ENCODE results near the gene PPIF. TPM values are rescaled to one million over a fixed set of nuclear protein-coding genes. Genes with fewer than 3 reads are reported as not detected.

Gene PPIF
- total and polyA plus RNA-seq, 10 donors, result 29.2 to 99.3 (median 67.5) TPM

GRCh38 chr10:79340646-79341244, 6.5 kb upstream of the PPIF start:
- no peaks in the 10 kb centered on the region for H3K9me3 ChIP-seq
- intact Hi-C loops (cut with DNase I; ENCODE audit: low total_unique reads), result no loop called here
- TF ChIP-seq POLR2A (IDR thresholded peaks at IDR 0.05) (no peak), POLR2AphosphoS5 (IDR thresholded peaks at IDR 0.05) (no peak)
- TF ChIP-seq, protein P1, sequence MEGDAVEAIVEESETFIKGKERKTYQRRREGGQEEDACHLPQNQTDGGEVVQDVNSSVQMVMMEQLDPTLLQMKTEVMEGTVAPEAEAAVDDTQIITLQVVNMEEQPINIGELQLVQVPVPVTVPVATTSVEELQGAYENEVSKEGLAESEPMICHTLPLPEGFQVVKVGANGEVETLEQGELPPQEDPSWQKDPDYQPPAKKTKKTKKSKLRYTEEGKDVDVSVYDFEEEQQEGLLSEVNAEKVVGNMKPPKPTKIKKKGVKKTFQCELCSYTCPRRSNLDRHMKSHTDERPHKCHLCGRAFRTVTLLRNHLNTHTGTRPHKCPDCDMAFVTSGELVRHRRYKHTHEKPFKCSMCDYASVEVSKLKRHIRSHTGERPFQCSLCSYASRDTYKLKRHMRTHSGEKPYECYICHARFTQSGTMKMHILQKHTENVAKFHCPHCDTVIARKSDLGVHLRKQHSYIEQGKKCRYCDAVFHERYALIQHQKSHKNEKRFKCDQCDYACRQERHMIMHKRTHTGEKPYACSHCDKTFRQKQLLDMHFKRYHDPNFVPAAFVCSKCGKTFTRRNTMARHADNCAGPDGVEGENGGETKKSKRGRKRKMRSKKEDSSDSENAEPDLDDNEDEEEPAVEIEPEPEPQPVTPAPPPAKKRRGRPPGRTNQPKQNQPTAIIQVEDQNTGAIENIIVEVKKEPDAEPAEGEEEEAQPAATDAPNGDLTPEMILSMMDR (IDR thresholded peaks at IDR 0.05 in 8 of 11, conservative IDR thresholded peaks at IDR 0.05 in 3 of 11), result no peak
- H3K36me3 ChIP-seq, result no peaks in the 10 kb centered on the region
- no peak for DNase-seq
- H3K27me3 ChIP-seq (replicated peaks in 1 of 7), result no peaks in the 10 kb centered on the region
- H3K4me1 ChIP-seq, result peaks cover 0 to 29% (median 6%) of the 10 kb centered on the region in 6 donors
- 92 to 97% (median 95%) methylated on average over 5 of the region's 5 CpGs for WGBS, 5 donors
- H3K27ac ChIP-seq, result peak overlapping the region in 4 of 8 donors; percentile 18 to 52 (median 24)
- no peak overlapping the region for H3K4me3 ChIP-seq

DNA sequence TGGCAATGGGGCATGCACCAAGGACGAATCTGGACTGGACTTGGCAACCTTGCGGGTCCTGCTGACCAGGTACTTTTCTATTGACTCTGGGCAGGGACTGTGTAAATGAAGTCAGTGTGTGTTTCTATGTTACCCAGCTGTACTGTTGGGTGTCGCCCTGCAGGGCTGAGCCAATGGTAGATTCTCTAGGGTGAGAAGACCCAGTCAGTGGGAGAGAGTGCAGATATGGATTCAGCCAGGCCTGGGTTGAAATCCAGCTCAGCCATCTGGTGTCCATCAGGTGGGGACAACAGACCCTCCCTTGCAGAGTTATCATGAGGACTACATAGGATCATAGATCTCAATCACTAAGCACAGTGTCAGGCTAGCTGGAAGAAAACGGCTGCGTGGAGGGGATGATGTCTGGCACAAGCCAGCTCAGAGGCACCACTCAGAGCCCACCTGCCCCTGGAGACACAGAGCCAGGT, 4.9 kb upstream of the PPIF start:
- WGBS, 5 donors, result 93 to 99% (median 96%) methylated on average over 5 of the region's 5 CpGs
- no peaks in the 10 kb centered on the region for H3K27me3 ChIP-seq (replicated peaks in 1 of 7)
- H3K4me1 ChIP-seq, result peaks cover 0 to 44% (median 21%) of the 10 kb centered on the region in 6 donors
- intact Hi-C loops (cut with DNase I; ENCODE audit: low total_unique reads), result no loop called here
- H3K4me3 ChIP-seq, result no peak overlapping the region
- TF ChIP-seq POLR2A (IDR thresholded peaks at IDR 0.05) (no peak), POLR2AphosphoS5 (IDR thresholded peaks at IDR 0.05) (no peak)
- TF ChIP-seq, protein P1 (IDR thresholded peaks at IDR 0.05 in 8 of 11, conservative IDR thresholded peaks at IDR 0.05 in 3 of 11), result no peak
- H3K9me3 ChIP-seq, result no peaks in the 10 kb centered on the region
- DNase-seq, result no peak
- H3K36me3 ChIP-seq, result no peaks in the 10 kb centered on the region
- no peak overlapping the region for H3K27ac ChIP-seq

DNA sequence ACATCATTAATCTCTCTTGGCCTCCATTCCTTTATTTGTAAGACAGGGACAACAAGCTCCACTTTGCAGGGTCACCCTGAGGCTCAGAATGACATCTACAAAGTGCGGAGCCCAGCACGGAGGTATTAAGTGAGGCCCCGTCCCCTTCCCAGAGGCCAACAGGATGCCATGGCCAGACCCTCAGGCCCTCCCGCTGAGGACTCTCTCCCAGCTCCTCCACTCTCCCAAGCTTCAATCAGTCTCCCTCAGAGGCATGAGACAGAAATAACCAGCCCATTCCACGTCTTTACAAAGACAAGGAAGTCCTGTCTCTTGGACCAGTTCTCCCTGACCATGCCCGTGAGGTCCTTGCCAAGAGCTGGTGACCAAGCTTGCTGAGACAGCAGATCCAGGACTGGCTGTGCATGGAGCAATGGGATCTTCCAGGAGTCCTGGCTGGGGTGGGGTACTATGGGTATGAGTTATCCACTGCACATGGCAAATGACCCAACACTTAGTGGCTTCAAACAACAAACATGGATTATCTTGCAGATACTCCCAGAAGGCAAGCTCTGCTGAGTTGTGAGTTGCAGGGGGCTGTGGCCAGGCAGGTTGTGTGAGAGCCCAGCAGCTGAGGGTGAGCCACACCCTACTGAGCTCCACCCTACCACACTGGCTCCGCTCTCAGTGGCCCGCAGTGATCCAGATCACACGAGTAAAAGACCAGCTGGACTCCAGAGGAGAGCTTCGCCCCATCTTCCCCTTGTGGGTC, 4.3 kb upstream of the PPIF start:
- Histone ChIP-seq H3K9me3 (no peaks in the 10 kb centered on the region), H3K4me3 (no peak overlapping the region), H3K4me1 (peaks cover 0 to 48% (median 25%) of the 10 kb centered on the region in 6 donors), H3K36me3 (no peaks in the 10 kb centered on the region), H3K27me3 (replicated peaks in 1 of 7) (no peaks in the 10 kb centered on the region), H3K27ac (no peak overlapping the region)
- intact Hi-C loops (cut with DNase I; ENCODE audit: low total_unique reads), result no loop called here
- 64 to 92% (median 86%) methylated on average over 9 to 10 of the region's 10 CpGs for WGBS, 5 donors
- no peak for TF ChIP-seq POLR2A (IDR thresholded peaks at IDR 0.05)
- TF ChIP-seq, protein P1 (IDR thresholded peaks at IDR 0.05 in 8 of 11, conservative IDR thresholded peaks at IDR 0.05 in 3 of 11), result no peak
- TF ChIP-seq POLR2AphosphoS5 (IDR thresholded peaks at IDR 0.05), result no peak
- DNase-seq, result no peak
